ENCODE data around the gene TNFAIP8. TPM values are rescaled to one million over a fixed set of nuclear protein-coding genes. Genes with fewer than 3 reads are reported as not detected.
A peak's percentile ranks its signal among the peaks of the same experiment; 100 is the strongest.

The TNFAIP8 gene
- total RNA-seq, 1 donor from 2014 or later = 29.5 TPM

GRCh38 chr5:119347991-119348390 lies 7.8 kb upstream of the TNFAIP8 start:
- intact Hi-C loops (cut with DNase I) = no loop called here
- ATAC-seq = no peak
- Histone ChIP-seq H3K4me3 (no peak overlapping the region), H3K27ac (no peak overlapping the region), H3K9me3 (no peaks in the 10 kb centered on the region), H3K27me3 (ENCODE audit: low read depth) (no peaks in the 10 kb centered on the region), H3K36me3 (no peaks in the 10 kb centered on the region), H3K4me1 (peaks cover 11% of the 10 kb centered on the region)
- no peak for DNase-seq
- no peak for TF ChIP-seq CTCF (IDR thresholded peaks at IDR 0.05)

GRCh38 chr5:119353213-119353612 lies 2.6 kb upstream of the TNFAIP8 start:
- H3K27ac ChIP-seq = no peak overlapping the region
- ATAC-seq (no peak), DNase-seq (no peak)
- no peak overlapping the region for H3K4me3 ChIP-seq
- H3K4me1 ChIP-seq = peaks cover 19% of the 10 kb centered on the region
- H3K36me3 ChIP-seq = no peaks in the 10 kb centered on the region
- H3K27me3 ChIP-seq (ENCODE audit: low read depth) = no peaks in the 10 kb centered on the region
- no peak for TF ChIP-seq CTCF (IDR thresholded peaks at IDR 0.05)
- intact Hi-C loops (cut with DNase I) = no loop called here
- no peaks in the 10 kb centered on the region for H3K9me3 ChIP-seq

- H3K9me3 ChIP-seq = no peaks in the 10 kb centered on the region
- H3K27me3 ChIP-seq (ENCODE audit: low read depth) = no peaks in the 10 kb centered on the region
- intact Hi-C loops (cut with DNase I) = no loop called here
- no peaks in the 10 kb centered on the region for H3K36me3 ChIP-seq
- H3K4me3 ChIP-seq = no peak overlapping the region
- DNase-seq = no peak
- H3K4me1 ChIP-seq = peaks cover 25% of the 10 kb centered on the region
- ATAC-seq = no peak
- no peak overlapping the region for H3K27ac ChIP-seq
- TF ChIP-seq CTCF (IDR thresholded peaks at IDR 0.05) = no peak
Observed at GRCh38 chr5:119353686-119354366, 2.0 kb upstream of the TNFAIP8 start.

GRCh38 chr5:119354537-119355243 lies 1.1 kb upstream of the TNFAIP8 start:
- Histone ChIP-seq H3K36me3 (no peaks in the 10 kb centered on the region), H3K27ac (peak overlapping the region; percentile 82), H3K4me1 (peaks cover 33% of the 10 kb centered on the region), H3K27me3 (ENCODE audit: low read depth) (no peaks in the 10 kb centered on the region), H3K4me3 (peak overlapping the region; percentile 74), H3K9me3 (no peaks in the 10 kb centered on the region)
- no peak for DNase-seq
- ATAC-seq = no peak
- intact Hi-C loops (cut with DNase I) = no loop called here
- no peak for TF ChIP-seq CTCF (IDR thresholded peaks at IDR 0.05)

GRCh38 chr5:119355244-119355638 lies 578 bp upstream of the TNFAIP8 start:
- DNase-seq = peak; percentile 55
- H3K4me1 ChIP-seq = peaks cover 39% of the 10 kb centered on the region
- peak overlapping the region; percentile 82 for H3K27ac ChIP-seq
- H3K36me3 ChIP-seq = no peaks in the 10 kb centered on the region
- H3K9me3 ChIP-seq = no peaks in the 10 kb centered on the region
- peak overlapping the region; percentile 74 for H3K4me3 ChIP-seq
- peak; percentile 55 to 64 for ATAC-seq
- intact Hi-C loops (cut with DNase I) = no loop called here
- no peak for TF ChIP-seq CTCF (IDR thresholded peaks at IDR 0.05)
- H3K27me3 ChIP-seq (ENCODE audit: low read depth) = no peaks in the 10 kb centered on the region
